HG02852 (cell line): Measurements from ENCODE around the gene FBXW11.
"Not testable (repeated sequence)": the region's sequence is repeated elsewhere in the genome, so short reads cannot be mapped to it uniquely, and the experiment has no call there.

ENCODE experiments used
- ATAC-seq: cut with Tn5 transposase; IDR thresholded peaks from one replicate; pipeline ENCODE4 v1.9.1; 2021; ENCODE audit warnings: mild to moderate bottlenecking, moderate library complexity; ENCODE audit not compliant: unreplicated experiment

FBXW11 gene

GRCh38 chr5:172020110-172020786 is 13.8 kb upstream of the FBXW11 start:
- not testable (repeated sequence) for ATAC-seq

GRCh38 chr5:172015346-172015745 is 8.9 kb upstream of the FBXW11 start:
- no peak for ATAC-seq

- ATAC-seq = no peak
Observed at GRCh38 chr5:172010278-172010677, 3.8 kb upstream of the FBXW11 start.

GRCh38 chr5:172009536-172010270 is 3.3 kb upstream of the FBXW11 start:
- ATAC-seq = no peak

- ATAC-seq = no peak
Observed at GRCh38 chr5:172008689-172009141, 2.3 kb upstream of the FBXW11 start.

GRCh38 chr5:172008111-172008455 is 1.6 kb upstream of the FBXW11 start:
- ATAC-seq = no peak

- ATAC-seq = no peak
Observed at GRCh38 chr5:172007175-172008110, 1.0 kb upstream of the FBXW11 start.

- ATAC-seq = peak; percentile 4
Observed at GRCh38 chr5:172005708-172006320, 624 bp downstream of the FBXW11 start.

- no peak for ATAC-seq
Observed at GRCh38 chr5:172004824-172005237, 1.6 kb downstream of the FBXW11 start.

GRCh38 chr5:172003746-172004145 is 2.7 kb downstream of the FBXW11 start:
- ATAC-seq = no peak

- no peak for ATAC-seq
Observed at GRCh38 chr5:172002840-172003512, 3.5 kb downstream of the FBXW11 start.

GRCh38 chr5:172002310-172002709 is 4.1 kb downstream of the FBXW11 start:
- ATAC-seq = no peak

GRCh38 chr5:171999877-172000276 is 6.6 kb downstream of the FBXW11 start:
- no peak for ATAC-seq

GRCh38 chr5:171999100-171999499 is 7.3 kb downstream of the FBXW11 start:
- no peak for ATAC-seq

GRCh38 chr5:171997011-171997410 is 9.4 kb downstream of the FBXW11 start:
- ATAC-seq = no peak

- ATAC-seq = no peak
Observed at GRCh38 chr5:171992813-171993212, 13.6 kb downstream of the FBXW11 start.

GRCh38 chr5:171992305-171992704 is 14.1 kb downstream of the FBXW11 start:
- ATAC-seq = no peak

GRCh38 chr5:171990713-171991015 is 15.8 kb downstream of the FBXW11 start:
- no peak for ATAC-seq

- ATAC-seq = no peak
Observed at GRCh38 chr5:171989946-171990712, 16.3 kb downstream of the FBXW11 start.

- ATAC-seq = peak; percentile 63
Observed at GRCh38 chr5:171989276-171989675, 17.2 kb downstream of the FBXW11 start.
